ENCODE results near the gene FJX1.
"Not testable (repeated sequence)": the region's sequence is repeated elsewhere in the genome, so short reads cannot be mapped to it uniquely, and the experiment has no call there.

Gene FJX1

GRCh38 chr11:35651263-35651662, 33.0 kb downstream of the FJX1 start:
- H3K4me1 ChIP-seq = no peaks in the 10 kb centered on the region
- no peaks in the 10 kb centered on the region for H3K9me3 ChIP-seq
- H3K4me3 ChIP-seq = no peak overlapping the region
- in situ Hi-C loops (cut with MboI; ENCODE audit: low sequenced_read_pairs) = no loop called here
- DNase-seq (ENCODE audit: low spot score in 2 of 2) = no peak
- no peaks in the 10 kb centered on the region for H3K27me3 ChIP-seq (ENCODE audit: low read depth)
- H3K36me3 ChIP-seq (replicated peaks) = no peaks in the 10 kb centered on the region

- H3K36me3 ChIP-seq (replicated peaks); H3K9me3 ChIP-seq; H3K4me3 ChIP-seq; in situ Hi-C loops (cut with MboI; ENCODE audit: low sequenced_read_pairs); H3K4me1 ChIP-seq; DNase-seq (ENCODE audit: low spot score in 2 of 2); H3K27me3 ChIP-seq (ENCODE audit: low read depth): not testable (repeated sequence)
Measured at GRCh38 chr11:35652786-35653185, 34.5 kb downstream of the FJX1 start.

GRCh38 chr11:35654711-35655110, 36.5 kb downstream of the FJX1 start:
- H3K27me3 ChIP-seq (ENCODE audit: low read depth) = no peaks in the 10 kb centered on the region
- in situ Hi-C loops (cut with MboI; ENCODE audit: low sequenced_read_pairs) = no loop called here
- H3K36me3 ChIP-seq (replicated peaks) = no peaks in the 10 kb centered on the region
- no peaks in the 10 kb centered on the region for H3K4me1 ChIP-seq
- H3K4me3 ChIP-seq = no peak overlapping the region
- no peaks in the 10 kb centered on the region for H3K9me3 ChIP-seq
- DNase-seq (ENCODE audit: low spot score in 2 of 2) = no peak

GRCh38 chr11:35655254-35655653, 37.0 kb downstream of the FJX1 start:
- Histone ChIP-seq H3K27me3 (ENCODE audit: low read depth) (no peaks in the 10 kb centered on the region), H3K9me3 (no peaks in the 10 kb centered on the region), H3K4me1 (no peaks in the 10 kb centered on the region), H3K4me3 (no peak overlapping the region), H3K36me3 (replicated peaks) (no peaks in the 10 kb centered on the region)
- in situ Hi-C loops (cut with MboI; ENCODE audit: low sequenced_read_pairs) = no loop called here
- no peak for DNase-seq (ENCODE audit: low spot score in 2 of 2)

- in situ Hi-C loops (cut with MboI; ENCODE audit: low sequenced_read_pairs) = no loop called here
- DNase-seq (ENCODE audit: low spot score in 2 of 2) = no peak
- no peaks in the 10 kb centered on the region for H3K27me3 ChIP-seq (ENCODE audit: low read depth)
Measured at GRCh38 chr11:35655856-35656255, 37.6 kb downstream of the FJX1 start.

GRCh38 chr11:35658020-35658948, 40.0 kb downstream of the FJX1 start:
- Histone ChIP-seq H3K36me3 (replicated peaks) (no peaks in the 10 kb centered on the region), H3K27me3 (ENCODE audit: low read depth) (no peaks in the 10 kb centered on the region), H3K4me1 (peaks cover 6% of the 10 kb centered on the region), H3K9me3 (peaks cover 5% of the 10 kb centered on the region), H3K4me3 (no peak overlapping the region)
- in situ Hi-C loops (cut with MboI; ENCODE audit: low sequenced_read_pairs) = no loop called here
- no peak for DNase-seq (ENCODE audit: low spot score in 2 of 2)

More at GRCh38 chr11:35655856-35656255, 37.6 kb downstream of the FJX1 start:
- Histone ChIP-seq H3K9me3 (no peaks in the 10 kb centered on the region), H3K36me3 (replicated peaks) (no peaks in the 10 kb centered on the region), H3K4me1 (no peaks in the 10 kb centered on the region), H3K4me3 (no peak overlapping the region)

- H3K27me3 ChIP-seq (ENCODE audit: low read depth) = no peaks in the 10 kb centered on the region
- no peak for DNase-seq (ENCODE audit: low spot score in 2 of 2)
- peaks cover 8% of the 10 kb centered on the region for H3K4me1 ChIP-seq
- H3K9me3 ChIP-seq = peaks cover 11% of the 10 kb centered on the region
- no peak overlapping the region for H3K4me3 ChIP-seq
- no peaks in the 10 kb centered on the region for H3K36me3 ChIP-seq (replicated peaks)
- in situ Hi-C loops (cut with MboI; ENCODE audit: low sequenced_read_pairs) = no loop called here
Measured at GRCh38 chr11:35661534-35661933, 43.3 kb downstream of the FJX1 start.

GRCh38 chr11:35662061-35662648, 43.9 kb downstream of the FJX1 start:
- in situ Hi-C loops (cut with MboI; ENCODE audit: low sequenced_read_pairs) = no loop called here
- Histone ChIP-seq H3K4me3 (peak overlapping the region; percentile 30), H3K27me3 (ENCODE audit: low read depth) (no peaks in the 10 kb centered on the region), H3K9me3 (peaks cover 14% of the 10 kb centered on the region), H3K36me3 (replicated peaks) (no peaks in the 10 kb centered on the region), H3K4me1 (peaks cover 8% of the 10 kb centered on the region)
- no peak for DNase-seq (ENCODE audit: low spot score in 2 of 2)

- H3K9me3 ChIP-seq = peaks cover 14% of the 10 kb centered on the region
- no peaks in the 10 kb centered on the region for H3K27me3 ChIP-seq (ENCODE audit: low read depth)
- peak; percentile 41 to 68 for DNase-seq (ENCODE audit: low spot score in 2 of 2)
- H3K4me1 ChIP-seq = peaks cover 8% of the 10 kb centered on the region
- in situ Hi-C loops (cut with MboI; ENCODE audit: low sequenced_read_pairs) = no loop called here
- no peaks in the 10 kb centered on the region for H3K36me3 ChIP-seq (replicated peaks)
- peak within 1 kb of the TSS; percentile 30 for H3K4me3 ChIP-seq
Measured at GRCh38 chr11:35662649-35663407, 44.6 kb downstream of the FJX1 start, which contains the start of gene TRIM44. TSS of gene TRIM44 (plus strand) at chr11:35662775. CDS start at chr11:35663112, 337 bp downstream.

GRCh38 chr11:35663408-35663702, 45.1 kb downstream of the FJX1 start:
- Histone ChIP-seq H3K4me1 (peaks cover 8% of the 10 kb centered on the region), H3K36me3 (replicated peaks) (no peaks in the 10 kb centered on the region), H3K4me3 (peak overlapping the region; percentile 30; the same call in 1 of the 2 replicates), H3K27me3 (ENCODE audit: low read depth) (no peaks in the 10 kb centered on the region), H3K9me3 (peaks cover 14% of the 10 kb centered on the region)
- in situ Hi-C loops (cut with MboI; ENCODE audit: low sequenced_read_pairs) = no loop called here
- DNase-seq (ENCODE audit: low spot score in 2 of 2) = no peak

GRCh38 chr11:35664977-35665441, 46.7 kb downstream of the FJX1 start:
- no peak for DNase-seq (ENCODE audit: low spot score in 2 of 2)
- Histone ChIP-seq H3K9me3 (peaks cover 14% of the 10 kb centered on the region), H3K27me3 (ENCODE audit: low read depth) (no peaks in the 10 kb centered on the region), H3K4me1 (peaks cover 8% of the 10 kb centered on the region), H3K4me3 (no peak overlapping the region), H3K36me3 (replicated peaks) (no peaks in the 10 kb centered on the region)
- in situ Hi-C loops (cut with MboI; ENCODE audit: low sequenced_read_pairs) = no loop called here

GRCh38 chr11:35667257-35667656, 49.0 kb downstream of the FJX1 start:
- H3K27me3 ChIP-seq (ENCODE audit: low read depth) = no peaks in the 10 kb centered on the region
- H3K4me3 ChIP-seq = no peak overlapping the region
- peaks cover 8% of the 10 kb centered on the region for H3K4me1 ChIP-seq
- H3K9me3 ChIP-seq = peaks cover 12% of the 10 kb centered on the region
- no peaks in the 10 kb centered on the region for H3K36me3 ChIP-seq (replicated peaks)
- in situ Hi-C loops (cut with MboI; ENCODE audit: low sequenced_read_pairs) = no loop called here
- no peak for DNase-seq (ENCODE audit: low spot score in 2 of 2)

- H3K36me3 ChIP-seq (replicated peaks); in situ Hi-C loops (cut with MboI; ENCODE audit: low sequenced_read_pairs); H3K27me3 ChIP-seq (ENCODE audit: low read depth); H3K9me3 ChIP-seq; H3K4me3 ChIP-seq; DNase-seq (ENCODE audit: low spot score in 2 of 2); H3K4me1 ChIP-seq: not testable (repeated sequence)
Measured at GRCh38 chr11:35668350-35668749, 50.1 kb downstream of the FJX1 start.
